ENCODE measurements around the gene TBC1D5. TPM values are rescaled to one million over a fixed set of nuclear protein-coding genes. Genes with fewer than 3 reads are reported as not detected.

Gene TBC1D5
- total RNA-seq, 1 donor from 2014 or later = 108 TPM

GRCh38 chr3:17585394-17586325 is 156.8 kb downstream of the TBC1D5 start:
- TF ChIP-seq CTCF (IDR thresholded peaks at IDR 0.05) (no peak), EZH2 (IDR thresholded peaks at IDR 0.05) (no peak), EZH2phosphoT487 (IDR thresholded peaks at IDR 0.05) (no peak)
- peaks cover 13% of the 10 kb centered on the region for H3K36me3 Mint-ChIP-seq
- Histone ChIP-seq H3K4me3 (peak overlapping the region; percentile 22), H3K9me3 (ENCODE audit: low read depth) (no peaks in the 10 kb centered on the region), H2AFZ (replicated peaks) (no peak overlapping the region), H3F3A (ENCODE audit: low read depth) (peaks cover 18% of the 10 kb centered on the region), H3K4me2 (peak overlapping the region; percentile 69), H3K27me3 (no peaks in the 10 kb centered on the region), H4K20me1 (ENCODE audit: low read depth) (no peaks in the 10 kb centered on the region), H3K9ac (no peak overlapping the region), H3K79me2 (ENCODE audit: low read depth) (peaks cover 5% of the 10 kb centered on the region), H3K36me3 (no peaks in the 10 kb centered on the region), H3K4me1 (peaks cover 20% of the 10 kb centered on the region), H3K27ac (peak overlapping the region; percentile 88)
- peaks cover 15% of the 10 kb centered on the region for H3K4me1 Mint-ChIP-seq
- H3K9me3 Mint-ChIP-seq = peaks cover 15% of the 10 kb centered on the region
- H3K4me3 Mint-ChIP-seq = no peak overlapping the region
- no peaks in the 10 kb centered on the region for H3K27me3 Mint-ChIP-seq (ENCODE audit: insufficient read depth, low read depth)
- peak; percentile 36 for DNase-seq (ENCODE audit: low spot score)
- peak overlapping the region; percentile 75 for H3K27ac Mint-ChIP-seq

GRCh38 chr3:17584066-17584465 is 158.4 kb downstream of the TBC1D5 start:
- Histone ChIP-seq H3K36me3 (no peaks in the 10 kb centered on the region), H3K79me2 (ENCODE audit: low read depth) (peaks cover 5% of the 10 kb centered on the region), H3K9me3 (ENCODE audit: low read depth) (no peaks in the 10 kb centered on the region), H3F3A (ENCODE audit: low read depth) (peaks cover 18% of the 10 kb centered on the region), H3K9ac (no peak overlapping the region), H2AFZ (replicated peaks) (no peak overlapping the region), H3K4me1 (peaks cover 20% of the 10 kb centered on the region), H3K4me2 (no peak overlapping the region), H3K27me3 (no peaks in the 10 kb centered on the region), H3K4me3 (no peak overlapping the region), H3K27ac (no peak overlapping the region), H4K20me1 (ENCODE audit: low read depth) (no peaks in the 10 kb centered on the region)
- Mint-ChIP-seq H3K27me3 (ENCODE audit: insufficient read depth, low read depth) (no peaks in the 10 kb centered on the region), H3K4me3 (no peak overlapping the region), H3K36me3 (no peaks in the 10 kb centered on the region), H3K9me3 (no peaks in the 10 kb centered on the region), H3K27ac (no peak overlapping the region), H3K4me1 (peaks cover 15% of the 10 kb centered on the region)
- DNase-seq (ENCODE audit: low spot score) = no peak
- TF ChIP-seq CTCF (IDR thresholded peaks at IDR 0.05) (no peak), EZH2 (IDR thresholded peaks at IDR 0.05) (no peak), EZH2phosphoT487 (IDR thresholded peaks at IDR 0.05) (no peak)

GRCh38 chr3:17583530-17583929 is 158.9 kb downstream of the TBC1D5 start:
- Histone ChIP-seq H3K4me1 (peaks cover 20% of the 10 kb centered on the region), H4K20me1 (ENCODE audit: low read depth) (no peaks in the 10 kb centered on the region), H3K79me2 (ENCODE audit: low read depth) (peaks cover 5% of the 10 kb centered on the region), H3K36me3 (no peaks in the 10 kb centered on the region), H2AFZ (replicated peaks) (no peak overlapping the region), H3F3A (ENCODE audit: low read depth) (peaks cover 18% of the 10 kb centered on the region), H3K4me3 (no peak overlapping the region), H3K9me3 (ENCODE audit: low read depth) (no peaks in the 10 kb centered on the region), H3K9ac (no peak overlapping the region), H3K27ac (no peak overlapping the region), H3K4me2 (no peak overlapping the region), H3K27me3 (no peaks in the 10 kb centered on the region)
- no peaks in the 10 kb centered on the region for H3K9me3 Mint-ChIP-seq
- TF ChIP-seq CTCF (IDR thresholded peaks at IDR 0.05) = no peak
- TF ChIP-seq EZH2 (IDR thresholded peaks at IDR 0.05) = no peak
- TF ChIP-seq EZH2phosphoT487 (IDR thresholded peaks at IDR 0.05) = no peak
- H3K27ac Mint-ChIP-seq = no peak overlapping the region
- no peaks in the 10 kb centered on the region for H3K27me3 Mint-ChIP-seq (ENCODE audit: insufficient read depth, low read depth)
- H3K4me3 Mint-ChIP-seq = no peak overlapping the region
- no peaks in the 10 kb centered on the region for H3K36me3 Mint-ChIP-seq
- H3K4me1 Mint-ChIP-seq = peaks cover 15% of the 10 kb centered on the region
- DNase-seq (ENCODE audit: low spot score) = no peak

Data from neural progenitor cell (in vitro differentiated cells).